K562 (cell line): ENCODE results near the gene NME7. TPM values are rescaled to one million over a fixed set of nuclear protein-coding genes. Genes with fewer than 3 reads are reported as not detected.

ENCODE experiments used
- CHD4 ChIP-seq: fragments of 200-600 bp; sonication (generic); IDR thresholded peaks from 3 replicates; pipeline ENCODE4 v1.6.1; 2012; ENCODE audit warnings: low read depth, mild to moderate bottlenecking, mixed read lengths, low read length, inconsistent platforms; ENCODE audit not compliant: insufficient read depth, insufficient replicate concordance, poor library complexity, severe bottlenecking
- FOXO4 ChIP-seq: fragments of 450-650 bp; formaldehyde crosslinking; IDR thresholded peaks from 2 replicates; pipeline ENCODE4 v1.4.0; 2020; ENCODE audit warnings: mild to moderate bottlenecking, moderate library complexity
- IRF9 ChIP-seq: fragments of 450-650 bp; IDR thresholded peaks from 2 replicates; pipeline ENCODE4 v1.6.1; 2016; ENCODE audit warnings: missing biosample characterization, missing genetic modification characterization
- MYC ChIP-seq, 2 experiments: fragments of 250-450 bp in 1 of 2; sonication (Bioruptor Pico) in 1 of 2; IDR thresholded peaks; 2 replicates each; pipeline versions ENCODE4 v1.5.1 to v1.6.1; 2012 to 2021; ENCODE audit warnings: low read depth in 2 of 2, borderline replicate concordance in 1 of 2, improper control_type of control experiment in 1 of 2, low read length in 1 of 2, mild to moderate bottlenecking in 1 of 2, moderate library complexity in 1 of 2
- NFXL1 ChIP-seq: fragments of 450-650 bp; formaldehyde crosslinking; IDR thresholded peaks from 2 replicates; pipeline ENCODE4 v1.4.0; 2021; ENCODE audit warnings: mild to moderate bottlenecking
- POLR2A ChIP-seq: fragments of 450-650 bp; conservative IDR thresholded peaks from 2 replicates; pipeline ENCODE4 v1.6.1; 2016
- XRCC4 ChIP-seq: IDR thresholded peaks from one replicate; pipeline ENCODE4 v1.6.1; 2011; ENCODE audit not compliant: insufficient read depth, insufficient read length; ENCODE audit errors: extremely low read depth
- YBX1 ChIP-seq: fragments of 450-650 bp; IDR thresholded peaks from 2 replicates; pipeline ENCODE4 v1.7.1; 2016; ENCODE audit warnings: mild to moderate bottlenecking
- polyA plus RNA-seq, 8 experiments: library from polyadenylated mRNA; depleted of rRNA in 4 of 8; stranded (reverse) in 5 of 8; unstranded in 3 of 8; fragments of >200 nt; fragmentation: Nextera tagmentation in 2 of 8; fragmentation: Illumina TruSeq in 1 of 8; extraction: Ambion mirVana in 2 of 8; extraction: Trizol in 1 of 8; gene quantifications; 2 replicates each; pipeline versions ENCODE4 v1.2.1 to v1.2.3, GENCODE V29; 2011 to 2014; ENCODE audit warnings: inconsistent platforms in 1 of 8, missing spikeins in 1 of 8
- total RNA-seq, 7 experiments: library from RNA; depleted of rRNA in 6 of 7; stranded (reverse); fragments of >200 nt in 6 of 7; fragmentation: Illumina TruSeq in 2 of 7; extraction: Trizol in 2 of 7; gene quantifications; 2 replicates each; pipeline versions ENCODE4 v1.2.1 to v1.2.3, GENCODE V29; 2011 to 2021; ENCODE audit warnings: low replicate concordance in 1 of 7
- TF ChIP-seq, protein P1 (sequence below), 2 experiments: fragments of 450-650 bp in 1 of 2; IDR thresholded peaks; 2 replicates each; pipeline ENCODE4 v1.6.1; 2011 to 2017; ENCODE audit warnings: low read depth in 2 of 2, antibody characterized with exemption in 1 of 2, borderline replicate concordance in 1 of 2, low read length in 1 of 2, mild to moderate bottlenecking in 1 of 2, mixed read lengths in 1 of 2; ENCODE audit not compliant: control insufficient read depth in 1 of 2
- TF ChIP-seq, protein P2 (sequence below): IDR thresholded peaks from 2 replicates; pipeline ENCODE4 v1.6.1; 2012; ENCODE audit warnings: low read depth, low read length, improper control_type of control experiment, borderline replicate concordance
- TF ChIP-seq, protein P3 (sequence below): fragments of 450-650 bp; IDR thresholded peaks from 2 replicates; pipeline ENCODE4 v1.6.1; 2018; ENCODE audit warnings: mild to moderate bottlenecking, low read depth; ENCODE audit not compliant: partially characterized antibody
- TF ChIP-seq, protein P4 (sequence below), 2 experiments: fragments of 150-350 bp in 1 of 2; IDR thresholded peaks; 2 replicates each; pipeline ENCODE4 v1.6.1; 2012 to 2016; ENCODE audit warnings: low read depth in 2 of 2, low read length in 2 of 2, mild to moderate bottlenecking in 1 of 2, moderate library complexity in 1 of 2

Gene NME7
- total and polyA plus RNA-seq, 9 of the 15 experiments (the other 6 are each of a cell fraction or from before 2014, with no cell fraction given), result 7.9 to 43.2 (median 23.9) TPM

DNA sequence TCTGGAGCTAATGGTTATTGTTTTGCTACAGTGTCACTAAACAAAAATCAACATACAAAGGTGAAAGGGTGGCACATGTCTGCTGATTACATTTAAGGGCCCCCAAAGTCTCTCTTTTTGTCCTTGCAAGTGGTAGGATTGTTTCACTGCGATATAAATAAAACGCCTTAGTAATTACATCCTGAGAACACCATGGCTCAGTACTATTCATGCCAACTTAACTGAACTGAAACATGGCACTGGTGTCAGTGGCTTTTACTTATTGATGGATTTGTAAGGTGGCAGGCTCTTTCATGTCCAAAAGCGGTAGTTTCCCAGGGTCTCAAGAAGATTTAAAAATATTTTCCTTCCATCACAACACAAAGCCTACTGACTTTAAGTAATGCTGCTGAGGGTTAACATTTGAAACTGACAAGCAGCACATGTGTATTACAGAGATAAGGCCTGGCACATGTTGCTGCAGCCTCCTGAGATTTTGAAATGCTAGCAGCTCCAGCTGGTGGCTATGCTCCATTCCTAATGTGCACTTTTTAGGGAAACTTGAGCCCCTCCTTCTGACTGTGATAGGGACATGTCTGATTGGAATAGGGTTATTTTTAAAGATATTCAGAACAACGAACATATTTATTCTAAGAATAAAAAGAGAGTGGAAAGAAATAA, 174.3 kb downstream of the NME7 start (continued):
- TF ChIP-seq, protein P1, sequence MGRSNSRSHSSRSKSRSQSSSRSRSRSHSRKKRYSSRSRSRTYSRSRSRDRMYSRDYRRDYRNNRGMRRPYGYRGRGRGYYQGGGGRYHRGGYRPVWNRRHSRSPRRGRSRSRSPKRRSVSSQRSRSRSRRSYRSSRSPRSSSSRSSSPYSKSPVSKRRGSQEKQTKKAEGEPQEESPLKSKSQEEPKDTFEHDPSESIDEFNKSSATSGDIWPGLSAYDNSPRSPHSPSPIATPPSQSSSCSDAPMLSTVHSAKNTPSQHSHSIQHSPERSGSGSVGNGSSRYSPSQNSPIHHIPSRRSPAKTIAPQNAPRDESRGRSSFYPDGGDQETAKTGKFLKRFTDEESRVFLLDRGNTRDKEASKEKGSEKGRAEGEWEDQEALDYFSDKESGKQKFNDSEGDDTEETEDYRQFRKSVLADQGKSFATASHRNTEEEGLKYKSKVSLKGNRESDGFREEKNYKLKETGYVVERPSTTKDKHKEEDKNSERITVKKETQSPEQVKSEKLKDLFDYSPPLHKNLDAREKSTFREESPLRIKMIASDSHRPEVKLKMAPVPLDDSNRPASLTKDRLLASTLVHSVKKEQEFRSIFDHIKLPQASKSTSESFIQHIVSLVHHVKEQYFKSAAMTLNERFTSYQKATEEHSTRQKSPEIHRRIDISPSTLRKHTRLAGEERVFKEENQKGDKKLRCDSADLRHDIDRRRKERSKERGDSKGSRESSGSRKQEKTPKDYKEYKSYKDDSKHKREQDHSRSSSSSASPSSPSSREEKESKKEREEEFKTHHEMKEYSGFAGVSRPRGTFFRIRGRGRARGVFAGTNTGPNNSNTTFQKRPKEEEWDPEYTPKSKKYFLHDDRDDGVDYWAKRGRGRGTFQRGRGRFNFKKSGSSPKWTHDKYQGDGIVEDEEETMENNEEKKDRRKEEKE (IDR thresholded peaks at IDR 0.05; ENCODE audit: borderline replicate concordance in 1 of 2, control insufficient read depth in 1 of 2, low read depth in 2 of 2, low read length in 1 of 2), result no peak
- TF ChIP-seq XRCC4 (no peak), NFXL1 (no peak), FOXO4 (CRISPR knock-in tag) (no peak), CHD4 (no peak), YBX1 (no peak), MYC (IDR thresholded peaks at IDR 0.05; ENCODE audit: low read depth, low read length) (peak; percentile 88), MYC (CRISPR knock-in tag; IDR thresholded peaks at IDR 0.05; ENCODE audit: borderline replicate concordance, low read depth) (no peak), IRF9 (tag) (no peak), POLR2A (no peak)
- TF ChIP-seq, protein P2, sequence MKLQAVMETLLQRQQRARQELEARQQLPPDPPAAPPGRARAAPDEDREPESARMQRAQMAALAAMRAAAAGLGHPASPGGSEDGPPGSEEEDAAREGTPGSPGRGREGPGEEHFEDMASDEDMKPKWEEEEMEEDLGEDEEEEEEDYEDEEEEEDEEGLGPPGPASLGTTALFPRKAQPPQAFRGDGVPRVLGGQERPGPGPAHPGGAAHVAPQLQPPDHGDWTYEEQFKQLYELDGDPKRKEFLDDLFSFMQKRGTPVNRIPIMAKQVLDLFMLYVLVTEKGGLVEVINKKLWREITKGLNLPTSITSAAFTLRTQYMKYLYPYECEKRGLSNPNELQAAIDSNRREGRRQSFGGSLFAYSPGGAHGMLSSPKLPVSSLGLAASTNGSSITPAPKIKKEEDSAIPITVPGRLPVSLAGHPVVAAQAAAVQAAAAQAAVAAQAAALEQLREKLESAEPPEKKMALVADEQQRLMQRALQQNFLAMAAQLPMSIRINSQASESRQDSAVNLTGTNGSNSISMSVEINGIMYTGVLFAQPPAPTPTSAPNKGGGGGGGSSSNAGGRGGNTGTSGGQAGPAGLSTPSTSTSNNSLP, result no peak
- TF ChIP-seq, protein P3, sequence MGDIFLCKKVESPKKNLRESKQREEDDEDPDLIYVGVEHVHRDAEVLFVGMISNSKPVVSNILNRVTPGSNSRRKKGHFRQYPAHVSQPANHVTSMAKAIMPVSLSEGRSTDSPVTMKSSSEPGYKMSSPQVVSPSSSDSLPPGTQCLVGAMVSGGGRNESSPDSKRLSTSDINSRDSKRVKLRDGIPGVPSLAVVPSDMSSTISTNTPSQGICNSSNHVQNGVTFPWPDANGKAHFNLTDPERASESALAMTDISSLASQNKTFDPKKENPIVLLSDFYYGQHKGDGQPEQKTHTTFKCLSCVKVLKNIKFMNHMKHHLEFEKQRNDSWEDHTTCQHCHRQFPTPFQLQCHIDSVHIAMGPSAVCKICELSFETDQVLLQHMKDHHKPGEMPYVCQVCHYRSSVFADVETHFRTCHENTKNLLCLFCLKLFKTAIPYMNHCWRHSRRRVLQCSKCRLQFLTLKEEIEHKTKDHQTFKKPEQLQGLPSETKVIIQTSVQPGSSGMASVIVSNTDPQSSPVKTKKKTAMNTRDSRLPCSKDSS, result no peak
- TF ChIP-seq, protein P4, sequence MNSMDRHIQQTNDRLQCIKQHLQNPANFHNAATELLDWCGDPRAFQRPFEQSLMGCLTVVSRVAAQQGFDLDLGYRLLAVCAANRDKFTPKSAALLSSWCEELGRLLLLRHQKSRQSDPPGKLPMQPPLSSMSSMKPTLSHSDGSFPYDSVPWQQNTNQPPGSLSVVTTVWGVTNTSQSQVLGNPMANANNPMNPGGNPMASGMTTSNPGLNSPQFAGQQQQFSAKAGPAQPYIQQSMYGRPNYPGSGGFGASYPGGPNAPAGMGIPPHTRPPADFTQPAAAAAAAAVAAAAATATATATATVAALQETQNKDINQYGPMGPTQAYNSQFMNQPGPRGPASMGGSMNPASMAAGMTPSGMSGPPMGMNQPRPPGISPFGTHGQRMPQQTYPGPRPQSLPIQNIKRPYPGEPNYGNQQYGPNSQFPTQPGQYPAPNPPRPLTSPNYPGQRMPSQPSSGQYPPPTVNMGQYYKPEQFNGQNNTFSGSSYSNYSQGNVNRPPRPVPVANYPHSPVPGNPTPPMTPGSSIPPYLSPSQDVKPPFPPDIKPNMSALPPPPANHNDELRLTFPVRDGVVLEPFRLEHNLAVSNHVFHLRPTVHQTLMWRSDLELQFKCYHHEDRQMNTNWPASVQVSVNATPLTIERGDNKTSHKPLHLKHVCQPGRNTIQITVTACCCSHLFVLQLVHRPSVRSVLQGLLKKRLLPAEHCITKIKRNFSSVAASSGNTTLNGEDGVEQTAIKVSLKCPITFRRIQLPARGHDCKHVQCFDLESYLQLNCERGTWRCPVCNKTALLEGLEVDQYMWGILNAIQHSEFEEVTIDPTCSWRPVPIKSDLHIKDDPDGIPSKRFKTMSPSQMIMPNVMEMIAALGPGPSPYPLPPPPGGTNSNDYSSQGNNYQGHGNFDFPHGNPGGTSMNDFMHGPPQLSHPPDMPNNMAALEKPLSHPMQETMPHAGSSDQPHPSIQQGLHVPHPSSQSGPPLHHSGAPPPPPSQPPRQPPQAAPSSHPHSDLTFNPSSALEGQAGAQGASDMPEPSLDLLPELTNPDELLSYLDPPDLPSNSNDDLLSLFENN (IDR thresholded peaks at IDR 0.05; ENCODE audit: low read depth in 2 of 2, low read length in 2 of 2), result peak in 1 of 2 experiments; percentile 64; a peak in 1 of 4 replicates
